Testis (tissue), 3 donors: ENCODE measurements around the gene SYTL2. TPM values are rescaled to one million over a fixed set of nuclear protein-coding genes. Genes with fewer than 3 reads are reported as not detected.

Experiments
- DNase-seq: peaks from one replicate; pipeline ENCODE4 v3.0.0-alpha.2; 2019
- H3K27ac ChIP-seq, 2 donors: fragments of 200-600 bp; sonication (generic); one replicate each; pipeline ENCODE4 v1.5.1; 2019
- H3K27me3 ChIP-seq: fragments of 200-600 bp; sonication (generic); one replicate; pipeline ENCODE4 v1.5.1; 2019
- H3K36me3 ChIP-seq: fragments of 200-600 bp; sonication (generic); one replicate; pipeline ENCODE4 v1.5.1; 2017; ENCODE audit warnings: low read depth; ENCODE audit errors: missing control alignments
- H3K4me1 ChIP-seq: fragments of 200-600 bp; sonication (generic); one replicate; pipeline ENCODE4 v1.5.1; 2019
- H3K4me3 ChIP-seq, 2 donors: fragments of 200-600 bp; sonication (generic); one replicate each; pipeline ENCODE4 v1.5.1; 2017 to 2019
- H3K9me3 ChIP-seq: fragments of 200-600 bp; sonication (generic); one replicate; pipeline ENCODE4 v1.5.1; 2017
- POLR2A ChIP-seq: fragments of 450-650 bp; IDR thresholded peaks from one replicate; pipeline ENCODE4 v1.6.1; 2017; ENCODE audit warnings: antibody characterized with exemption, mild to moderate bottlenecking, moderate library complexity
- WGBS, 2 donors: methylation state at CpG; one replicate each; pipeline ENCODE4 v1.1.5; 2018; 5-methylcytosine and 5-hydroxymethylcytosine counted together
- intact Hi-C: fragments of 100-400 bp; cut with DNase I; formaldehyde crosslinking; loops from one replicate; pipeline ENCODE4 v1.15.1; 2023; ENCODE audit warnings: low total_unique reads
- polyA plus RNA-seq: library from polyadenylated mRNA; stranded (reverse); fragments of 350-450 nt; fragmentation: Illumina TruSeq; extraction: RNeasy Lipid Tissue Mini Kit (QIAGEN cat#74804); gene quantifications from one replicate; pipeline ENCODE4 v1.2.3, GENCODE V29; 2014; ENCODE audit warnings: low read depth, low replicate concordance; ENCODE audit not compliant: insufficient read depth
- total RNA-seq, 2 donors: library from RNA; depleted of rRNA; stranded (reverse); fragments of >200 nt; gene quantifications; one replicate each; pipeline ENCODE4 v1.2.3, GENCODE V29; 2016
- TF ChIP-seq, protein P1 (sequence below), 3 experiments: fragments of 450-650 bp in 2 of 3; fragments of 200-600 bp in 1 of 3; sonication (generic) in 1 of 3; IDR thresholded peaks; one replicate each; pipeline ENCODE4 v1.5.1; 2016 to 2019; ENCODE audit warnings: antibody characterized with exemption in 3 of 3, mild to moderate bottlenecking in 2 of 3, moderate library complexity in 1 of 3

Gene SYTL2
- total and polyA plus RNA-seq, 3 donors from 2014 or later = 12.3 to 16.9 (median 14.4) TPM

- 83 to 84% methylated on average over 2 of the region's 2 CpGs for WGBS, 2 donors
- H3K9me3 ChIP-seq = no peaks in the 10 kb centered on the region
- H3K36me3 ChIP-seq = no peaks in the 10 kb centered on the region
- no peak for TF ChIP-seq POLR2A
- TF ChIP-seq, protein P1, sequence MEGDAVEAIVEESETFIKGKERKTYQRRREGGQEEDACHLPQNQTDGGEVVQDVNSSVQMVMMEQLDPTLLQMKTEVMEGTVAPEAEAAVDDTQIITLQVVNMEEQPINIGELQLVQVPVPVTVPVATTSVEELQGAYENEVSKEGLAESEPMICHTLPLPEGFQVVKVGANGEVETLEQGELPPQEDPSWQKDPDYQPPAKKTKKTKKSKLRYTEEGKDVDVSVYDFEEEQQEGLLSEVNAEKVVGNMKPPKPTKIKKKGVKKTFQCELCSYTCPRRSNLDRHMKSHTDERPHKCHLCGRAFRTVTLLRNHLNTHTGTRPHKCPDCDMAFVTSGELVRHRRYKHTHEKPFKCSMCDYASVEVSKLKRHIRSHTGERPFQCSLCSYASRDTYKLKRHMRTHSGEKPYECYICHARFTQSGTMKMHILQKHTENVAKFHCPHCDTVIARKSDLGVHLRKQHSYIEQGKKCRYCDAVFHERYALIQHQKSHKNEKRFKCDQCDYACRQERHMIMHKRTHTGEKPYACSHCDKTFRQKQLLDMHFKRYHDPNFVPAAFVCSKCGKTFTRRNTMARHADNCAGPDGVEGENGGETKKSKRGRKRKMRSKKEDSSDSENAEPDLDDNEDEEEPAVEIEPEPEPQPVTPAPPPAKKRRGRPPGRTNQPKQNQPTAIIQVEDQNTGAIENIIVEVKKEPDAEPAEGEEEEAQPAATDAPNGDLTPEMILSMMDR (IDR thresholded peaks at IDR 0.05) = no peak
- H3K4me1 ChIP-seq = peaks cover 3% of the 10 kb centered on the region
- H3K27ac ChIP-seq = no peak overlapping the region
- H3K4me3 ChIP-seq = no peak overlapping the region
- intact Hi-C loops = no loop called here
- no peaks in the 10 kb centered on the region for H3K27me3 ChIP-seq
- no peak for DNase-seq
Measured at GRCh38 chr11:85746670-85747069, 64.3 kb downstream of the SYTL2 start.

DNA sequence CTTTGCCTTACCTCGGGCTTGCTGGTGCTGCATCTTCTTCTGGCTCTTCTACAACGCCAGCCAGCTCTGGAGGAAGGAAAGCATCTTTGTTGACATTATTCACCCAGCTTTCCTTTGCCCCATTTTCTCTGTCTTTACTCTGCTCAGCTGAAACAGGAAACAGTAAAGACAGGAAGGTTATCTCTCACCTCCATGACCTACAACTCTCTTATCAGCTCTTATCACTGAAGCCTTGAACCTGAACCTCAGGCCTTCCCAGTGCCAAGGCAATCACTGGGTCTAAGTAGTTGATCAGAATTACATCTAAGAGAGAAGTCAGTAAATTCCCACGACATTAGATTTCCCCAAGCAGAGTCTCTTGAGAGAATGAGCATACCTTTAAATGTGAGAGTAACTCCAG lies 65.3 kb downstream of the SYTL2 start:
- TF ChIP-seq POLR2A = no peak
- TF ChIP-seq, protein P1 (IDR thresholded peaks at IDR 0.05) = no peak
- H3K27ac ChIP-seq = no peak overlapping the region
- DNase-seq = no peak

GRCh38 chr11:85742873-85743275 lies 68.1 kb downstream of the SYTL2 start:
- no peak for TF ChIP-seq POLR2A
- TF ChIP-seq, protein P1 (IDR thresholded peaks at IDR 0.05) = no peak
- Histone ChIP-seq H3K36me3 (no peaks in the 10 kb centered on the region), H3K4me1 (peaks cover 3% of the 10 kb centered on the region), H3K9me3 (no peaks in the 10 kb centered on the region), H3K27ac (no peak overlapping the region), H3K4me3 (no peak overlapping the region), H3K27me3 (no peaks in the 10 kb centered on the region)
- intact Hi-C loops = no loop called here
- WGBS, 2 donors = 79 to 86% methylated on average over 1 of the region's 1 CpG
- DNase-seq = no peak

More for the DNA sequence above, 65.3 kb downstream of the SYTL2 start:
- intact Hi-C loops = no loop called here
- no peaks in the 10 kb centered on the region for H3K27me3 ChIP-seq
- no peaks in the 10 kb centered on the region for H3K9me3 ChIP-seq
- H3K36me3 ChIP-seq = no peaks in the 10 kb centered on the region
- WGBS, 2 donors = 64 to 72% methylated on average over 3 of the region's 3 CpGs
- H3K4me1 ChIP-seq = peaks cover 3% of the 10 kb centered on the region
- no peak overlapping the region for H3K4me3 ChIP-seq

GRCh38 chr11:85742348-85742747 lies 68.6 kb downstream of the SYTL2 start:
- Histone ChIP-seq H3K36me3 (no peaks in the 10 kb centered on the region), H3K4me1 (peaks cover 3% of the 10 kb centered on the region), H3K27me3 (no peaks in the 10 kb centered on the region), H3K27ac (no peak overlapping the region), H3K4me3 (no peak overlapping the region), H3K9me3 (no peaks in the 10 kb centered on the region)
- TF ChIP-seq, protein P1 (IDR thresholded peaks at IDR 0.05) = no peak
- TF ChIP-seq POLR2A = no peak
- 44 to 50% methylated on average over 4 of the region's 4 CpGs for WGBS, 2 donors
- DNase-seq = no peak
- intact Hi-C loops = no loop called here
